ENCODE data around the gene DAB2IP. TPM values are rescaled to one million over a fixed set of nuclear protein-coding genes. Genes with fewer than 3 reads are reported as not detected.

The DAB2IP gene
- total RNA-seq, 1 experiment from 2014 or later: 17.0 TPM

- no peak for DNase-seq (ENCODE audit: unreplicated experiment)
- peak overlapping the region; percentile 51 for H3K27ac Mint-ChIP-seq (ENCODE audit: low read depth, unreplicated experiment)
- BruUV-seq (replicated peaks): no TSS peak
- H3K27me3 Mint-ChIP-seq (ENCODE audit: insufficient read depth, unreplicated experiment): no peaks in the 10 kb centered on the region
- peaks cover 13% of the 10 kb centered on the region for H3K4me1 Mint-ChIP-seq (ENCODE audit: insufficient read depth, unreplicated experiment)
- no peak for TF ChIP-seq CTCF (IDR thresholded peaks at IDR 0.05; ENCODE audit: unreplicated experiment)
- H3K36me3 Mint-ChIP-seq (ENCODE audit: insufficient read depth, unreplicated experiment): peaks cover 20% of the 10 kb centered on the region
- intact Hi-C loops (cut with micrococcal nuclease): no loop called here
- CTCF ChIA-PET: interaction anchor here (0.5 to 1.1 kb wide), 4 partner anchors 8 to 501 kb away, joined by 3 to 5 read pairs (median 3); no protein-coding TSS in a partner anchor
- no peaks in the 10 kb centered on the region for H3K9me3 Mint-ChIP-seq (ENCODE audit: unreplicated experiment)
- no peak overlapping the region for H3K4me3 Mint-ChIP-seq (ENCODE audit: unreplicated experiment)
- POLR2A ChIA-PET: no interaction called here
These were observed 99.5 kb downstream of the DAB2IP start for GRCh38 chr9:121750715-121751623.

- no peak overlapping the region for H3K4me3 Mint-ChIP-seq (ENCODE audit: unreplicated experiment)
- ChIA-PET POLR2A (no interaction called here), CTCF (interaction anchor here (0.5 to 1.1 kb wide), 4 partner anchors 9 to 433 kb away, joined by 3 to 5 read pairs (median 4); no protein-coding TSS in a partner anchor)
- H3K27ac Mint-ChIP-seq (ENCODE audit: low read depth, unreplicated experiment): peak overlapping the region; percentile 51
- H3K9me3 Mint-ChIP-seq (ENCODE audit: unreplicated experiment): no peaks in the 10 kb centered on the region
- H3K4me1 Mint-ChIP-seq (ENCODE audit: insufficient read depth, unreplicated experiment): peaks cover 13% of the 10 kb centered on the region
- no peaks in the 10 kb centered on the region for H3K27me3 Mint-ChIP-seq (ENCODE audit: insufficient read depth, unreplicated experiment)
- intact Hi-C loops (cut with micrococcal nuclease): no loop called here
- TF ChIP-seq CTCF (IDR thresholded peaks at IDR 0.05; ENCODE audit: unreplicated experiment): no peak
- BruUV-seq (replicated peaks): no TSS peak
- no peak for DNase-seq (ENCODE audit: unreplicated experiment)
- peaks cover 20% of the 10 kb centered on the region for H3K36me3 Mint-ChIP-seq (ENCODE audit: insufficient read depth, unreplicated experiment)
These were observed 100.4 kb downstream of the DAB2IP start for GRCh38 chr9:121751686-121752445.

- Mint-ChIP-seq H3K27ac (ENCODE audit: low read depth, unreplicated experiment) (no peak overlapping the region), H3K36me3 (ENCODE audit: insufficient read depth, unreplicated experiment) (peaks cover 20% of the 10 kb centered on the region), H3K27me3 (ENCODE audit: insufficient read depth, unreplicated experiment) (no peaks in the 10 kb centered on the region), H3K9me3 (ENCODE audit: unreplicated experiment) (no peaks in the 10 kb centered on the region), H3K4me1 (ENCODE audit: insufficient read depth, unreplicated experiment) (peaks cover 13% of the 10 kb centered on the region), H3K4me3 (ENCODE audit: unreplicated experiment) (no peak overlapping the region)
- BruUV-seq (replicated peaks): no TSS peak
- CTCF ChIA-PET: interaction anchor here (0.5 to 1.1 kb wide), 2 partner anchors 206 to 1183 kb away, joined by 3 to 4 read pairs; no protein-coding TSS in a partner anchor
- no peak for DNase-seq (ENCODE audit: unreplicated experiment)
- intact Hi-C loops (cut with micrococcal nuclease): no loop called here
- POLR2A ChIA-PET: no interaction called here
- no peak for TF ChIP-seq CTCF (IDR thresholded peaks at IDR 0.05; ENCODE audit: unreplicated experiment)
These were observed 101.5 kb downstream of the DAB2IP start for GRCh38 chr9:121752929-121753328.
